Measurements from ENCODE around the gene ANP32A.
A peak's percentile ranks its signal among the peaks of the same experiment; 100 is the strongest.
"Not testable (repeated sequence)": the region's sequence is repeated elsewhere in the genome, so short reads cannot be mapped to it uniquely, and the experiment has no call there.

The ANP32A gene

GRCh38 chr15:68781766-68782588 lies 38.7 kb downstream of the ANP32A start:
- DNase-seq, result peak; percentile 51

GRCh38 chr15:68781217-68781616 lies 39.5 kb downstream of the ANP32A start:
- peak; percentile 38 for DNase-seq

- no peak for DNase-seq
Measured at GRCh38 chr15:68778876-68779275, 41.8 kb downstream of the ANP32A start.

DNA sequence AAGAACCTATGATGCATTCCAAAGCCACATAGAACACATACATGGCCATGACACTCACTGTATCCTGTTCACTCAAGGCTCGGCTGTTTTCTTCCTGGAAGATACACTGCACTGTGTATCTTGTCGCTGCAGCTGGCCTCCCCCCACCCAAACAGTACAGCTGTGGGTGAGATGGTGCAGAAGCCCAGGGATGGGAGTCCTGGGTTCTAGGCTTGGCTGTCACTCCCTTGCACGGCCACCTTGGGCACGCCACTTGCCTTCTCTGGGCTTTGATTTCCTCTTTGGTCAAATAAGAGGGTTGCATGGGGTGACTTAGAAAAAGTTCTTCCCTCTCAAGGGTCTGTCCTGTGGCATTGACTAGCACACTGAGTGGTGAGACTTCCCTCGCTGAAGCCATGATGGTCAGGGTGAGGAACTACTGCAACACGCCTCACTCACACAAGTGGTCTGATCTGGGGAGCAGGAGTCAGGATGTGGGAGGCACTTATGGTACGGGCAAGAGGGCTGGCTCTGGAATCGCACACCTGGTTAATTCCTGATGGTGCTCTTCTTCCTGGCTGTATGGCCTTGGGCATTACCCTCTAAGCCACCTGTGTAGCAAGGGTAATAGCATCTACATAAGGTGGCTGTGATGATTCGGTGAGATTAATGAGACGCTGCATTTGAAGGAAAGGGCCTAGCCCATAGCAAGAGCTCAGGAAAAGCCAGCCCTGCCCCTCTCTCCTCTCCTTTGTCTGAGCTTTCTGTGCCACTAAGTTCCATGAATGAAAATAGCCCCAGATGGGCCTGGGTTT lies 44.0 kb downstream of the ANP32A start:
- DNase-seq, result no peak

- DNase-seq, result no peak
Measured at GRCh38 chr15:68775671-68776476, 44.8 kb downstream of the ANP32A start.

GRCh38 chr15:68775236-68775577 lies 45.5 kb downstream of the ANP32A start:
- DNase-seq, result no peak

GRCh38 chr15:68774521-68775235 lies 46.0 kb downstream of the ANP32A start:
- no peak for DNase-seq

- no peak for DNase-seq
Measured at GRCh38 chr15:68774120-68774519, 46.6 kb downstream of the ANP32A start.

DNA sequence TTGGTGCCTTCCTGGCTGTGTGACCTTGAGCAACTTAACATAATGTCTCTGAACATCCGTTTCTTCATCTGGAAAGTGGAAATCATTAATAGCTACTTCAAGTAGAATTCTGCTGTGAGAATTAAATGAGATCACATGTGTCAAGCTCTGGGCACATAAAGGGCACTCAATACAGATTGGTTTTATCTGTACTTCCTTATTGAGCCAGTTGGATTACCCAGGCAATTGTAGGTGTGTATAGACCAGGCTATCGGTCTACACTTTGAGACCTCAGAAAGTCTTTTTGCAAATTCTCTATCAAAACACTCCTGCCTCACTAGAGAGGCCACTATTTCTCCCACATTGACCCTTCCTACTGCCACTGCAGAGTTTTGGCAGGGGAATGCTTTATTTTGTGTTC lies 47.7 kb downstream of the ANP32A start:
- DNase-seq, result no peak

DNA sequence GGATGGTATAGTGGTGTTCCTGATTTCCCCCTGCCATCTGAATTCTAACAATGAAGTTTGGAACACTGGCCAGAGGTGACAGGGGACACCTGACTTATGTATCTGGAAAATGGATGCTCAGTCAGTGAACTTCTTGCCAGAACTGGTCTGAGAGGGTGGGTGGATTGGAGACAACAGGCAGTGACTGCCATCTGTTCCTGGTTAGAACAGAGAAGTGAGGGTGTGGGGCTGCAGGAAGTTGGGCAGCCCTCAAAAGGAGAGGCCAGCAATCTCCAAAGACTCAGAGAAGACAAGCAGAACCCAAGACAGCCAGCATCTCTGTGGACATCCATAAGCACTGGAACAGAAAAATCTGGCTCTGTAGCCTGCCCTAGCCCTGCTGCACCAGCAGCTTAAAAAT lies 50.5 kb downstream of the ANP32A start:
- DNase-seq, result no peak

GRCh38 chr15:68769702-68770101 lies 51.0 kb downstream of the ANP32A start:
- DNase-seq, result no peak

DNA sequence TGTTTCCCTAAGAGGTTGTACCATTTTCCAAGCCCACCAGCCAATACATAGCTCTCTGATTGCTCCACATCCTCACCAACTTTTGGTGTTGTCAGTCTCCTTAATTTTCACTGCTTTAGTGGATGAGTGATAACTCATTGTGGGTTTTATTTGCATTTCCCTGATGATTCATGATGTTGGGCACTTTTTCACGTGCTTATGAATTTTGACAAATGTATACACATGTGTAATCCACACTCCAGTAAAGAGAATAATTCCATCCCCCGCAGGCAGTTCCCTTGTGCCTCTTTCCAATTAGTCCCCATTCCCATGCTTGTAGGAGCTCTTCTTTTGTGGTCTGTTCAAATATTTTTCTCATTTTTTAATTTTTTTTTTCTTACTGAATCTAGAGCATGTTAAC lies 52.4 kb downstream of the ANP32A start:
- peak; percentile 75 for DNase-seq

- no peak for DNase-seq
Measured at GRCh38 chr15:68767833-68768232, 52.9 kb downstream of the ANP32A start.

DNA sequence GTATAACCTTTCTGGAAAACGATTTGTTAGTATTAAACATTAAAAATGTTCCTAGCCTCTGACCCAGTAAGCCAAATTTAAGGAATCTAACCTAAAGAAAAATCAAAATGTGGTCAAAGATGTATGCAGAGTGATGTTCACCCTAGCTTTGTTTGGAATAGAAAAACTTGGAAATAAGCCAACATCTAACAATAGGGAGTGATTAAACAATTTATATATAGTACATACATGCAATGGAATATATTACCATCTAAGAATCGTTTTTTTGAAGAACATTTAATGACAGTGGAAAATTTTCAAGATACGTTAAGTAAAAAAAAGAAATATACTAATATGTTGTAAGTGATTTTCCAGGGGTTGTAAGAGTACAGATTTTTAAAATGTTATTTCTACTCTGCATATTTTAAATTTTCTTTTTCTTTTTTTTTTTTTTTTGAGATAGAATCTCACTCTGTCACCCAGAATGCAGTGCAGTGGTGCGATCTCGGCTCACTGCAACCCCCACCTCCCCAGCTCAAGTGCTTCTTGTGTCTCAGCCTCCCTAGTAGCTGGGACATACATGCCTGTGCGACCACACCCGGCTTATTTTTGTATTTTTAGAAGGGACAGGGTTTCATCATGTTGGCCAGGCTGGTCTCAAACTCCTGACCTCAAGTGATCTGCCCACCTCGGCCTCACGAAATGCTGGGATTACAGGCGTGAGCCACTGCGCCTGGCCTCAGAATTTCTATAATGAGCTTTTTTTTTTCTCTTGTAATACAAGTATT lies 54.9 kb downstream of the ANP32A start:
- no peak for DNase-seq

DNA sequence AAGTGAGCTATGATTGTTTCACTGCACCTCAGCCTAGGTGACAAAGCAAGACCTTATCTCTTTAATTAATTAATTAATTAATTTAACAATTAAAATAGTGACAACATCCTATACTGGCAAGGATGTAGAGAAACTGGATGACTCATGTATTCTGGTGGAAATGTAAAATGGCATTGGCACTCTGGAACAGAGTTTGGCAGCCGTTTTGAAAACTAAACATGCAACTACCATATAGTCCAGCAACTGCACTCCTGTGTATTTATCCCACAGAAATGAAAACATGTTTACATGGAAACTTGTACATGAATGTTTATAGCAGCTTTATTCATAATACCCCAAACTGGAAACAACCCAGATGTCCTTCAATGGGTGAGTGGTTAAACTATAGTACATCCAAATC lies 56.6 kb downstream of the ANP32A start:
- no peak for DNase-seq

DNA sequence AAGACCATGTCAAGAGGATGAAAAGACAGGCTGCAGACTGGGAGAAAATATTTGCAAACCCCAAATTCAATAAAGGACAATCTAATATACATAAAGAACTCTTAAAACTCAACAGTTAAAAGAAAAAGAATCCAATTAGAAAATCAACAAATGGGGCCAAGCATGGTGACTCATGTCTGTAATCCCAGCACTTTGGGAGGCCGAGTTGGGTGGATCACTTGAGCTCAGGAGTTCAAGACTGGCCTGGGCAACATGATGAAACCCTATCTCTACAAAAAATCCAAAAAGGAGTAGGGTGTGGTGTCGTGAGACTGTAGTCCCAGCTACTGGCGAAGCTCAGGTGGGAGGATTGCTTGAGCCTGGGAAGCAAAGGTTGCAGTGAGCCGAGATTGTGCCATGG lies 57.6 kb downstream of the ANP32A start:
- DNase-seq, result no peak

GRCh38 chr15:68759982-68760579 lies 60.6 kb downstream of the ANP32A start:
- DNase-seq, result not testable (repeated sequence)

GRCh38 chr15:68755731-68756130 lies 65.0 kb downstream of the ANP32A start:
- DNase-seq, result no peak

DNA sequence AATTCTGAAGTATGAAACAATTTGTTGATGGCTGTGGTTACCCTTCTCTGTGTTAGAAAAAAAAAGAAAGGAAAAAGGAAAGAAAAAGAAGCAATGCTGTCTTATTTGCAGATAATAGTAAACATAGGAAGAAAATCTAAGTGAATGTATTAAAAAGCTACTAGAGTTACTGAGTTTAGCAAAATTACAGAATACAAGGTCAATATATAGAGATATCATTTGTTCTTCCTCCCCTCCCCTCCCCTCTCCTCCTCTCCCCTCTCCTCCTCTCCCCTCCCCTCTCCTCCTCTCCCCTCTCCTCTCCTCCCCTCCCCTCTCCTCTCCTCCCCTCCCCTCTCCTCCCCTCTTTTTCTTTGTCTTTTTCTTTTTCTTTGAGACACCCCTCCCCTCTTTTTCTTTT lies 69.1 kb downstream of the ANP32A start:
- DNase-seq, result no peak

DNA sequence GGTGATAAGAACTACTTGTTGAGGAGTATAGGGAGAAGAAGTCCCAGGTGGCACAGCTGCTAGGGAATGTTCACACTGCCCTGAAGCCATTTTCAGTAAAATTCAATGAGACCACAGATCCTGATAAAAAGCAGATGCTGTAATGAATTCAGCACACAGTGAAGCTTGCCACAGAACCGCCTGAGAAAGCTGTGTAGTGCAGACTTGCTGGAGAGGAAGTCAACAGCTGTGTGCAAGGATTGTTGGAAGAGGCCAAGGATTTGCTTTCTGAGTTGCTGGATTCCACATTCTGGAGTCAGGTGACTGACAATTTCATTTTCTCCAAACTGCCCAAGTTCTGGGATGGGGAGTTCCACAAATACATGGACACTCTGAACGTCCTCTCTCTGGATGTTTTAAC lies 70.9 kb downstream of the ANP32A start:
- no peak for DNase-seq

- no peak for DNase-seq
Measured at GRCh38 chr15:68749365-68749764, 71.3 kb downstream of the ANP32A start.

- no peak for DNase-seq
Measured at GRCh38 chr15:68743256-68743655, 77.4 kb downstream of the ANP32A start.
